ENCODE data around the gene ZCCHC14.

DNA sequence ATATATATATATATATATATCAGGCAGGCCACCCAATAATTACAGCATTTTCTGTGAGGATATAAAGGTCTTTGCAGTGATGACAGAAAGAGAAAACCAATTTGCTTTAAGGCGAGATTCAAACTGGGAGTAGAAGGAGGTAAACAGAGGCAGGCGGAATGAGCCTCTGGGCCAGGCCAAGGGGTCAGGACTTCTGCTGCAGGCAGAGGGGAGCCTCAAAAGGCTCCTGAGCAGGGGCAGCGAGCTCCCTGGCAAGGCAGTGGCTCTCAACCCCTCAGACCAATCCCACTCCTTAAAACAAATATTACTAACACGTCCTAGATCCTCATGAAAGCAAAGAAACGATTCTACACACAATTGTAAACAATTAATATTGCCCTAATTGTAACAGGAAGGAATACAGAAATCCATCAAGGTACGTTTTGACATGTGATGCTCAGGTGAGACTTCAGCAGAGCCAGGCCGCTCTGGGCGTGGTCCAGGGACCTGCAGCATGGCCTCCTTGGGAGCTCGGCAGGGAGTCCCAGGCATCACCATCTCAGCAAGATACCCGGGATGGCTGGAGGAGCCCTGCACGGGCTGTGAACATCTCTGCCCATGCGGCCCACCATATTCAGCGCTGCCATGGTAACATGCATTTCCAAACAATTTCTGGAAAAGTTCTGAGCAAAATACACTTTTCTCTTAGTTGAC lies 127.7 kb downstream of the ZCCHC14 start:
- TF ChIP-seq CTCF (IDR thresholded peaks at IDR 0.05 in 2 of 3, conservative IDR thresholded peaks at IDR 0.05 in 1 of 3; ENCODE audit: control insufficient read depth in 2 of 3, extremely low read depth in 1 of 3, insufficient read depth in 1 of 3, low read depth in 3 of 3, low read length in 3 of 3) = no peak
- TF ChIP-seq CEBPB (IDR thresholded peaks at IDR 0.05; ENCODE audit: borderline replicate concordance in 1 of 2, low read depth in 2 of 2, low read length in 2 of 2) = no peak
- TF ChIP-seq EGR1 (IDR thresholded peaks at IDR 0.05; ENCODE audit: borderline replicate concordance in 1 of 2, low read depth in 2 of 2, low read length in 2 of 2) = no peak
- TF ChIP-seq RFX5 (IDR thresholded peaks at IDR 0.05; ENCODE audit: low read depth, low read length) = no peak
- no peak for TF ChIP-seq GATAD2B (conservative IDR thresholded peaks at IDR 0.05; ENCODE audit: low read depth)
- TF ChIP-seq BHLHE40 (IDR thresholded peaks at IDR 0.05; ENCODE audit: borderline replicate concordance in 1 of 2, low read depth in 2 of 2, low read length in 1 of 2) = no peak
- no peak for TF ChIP-seq SIN3A (IDR thresholded peaks at IDR 0.05; ENCODE audit: low read depth, low read length)
- no peak for TF ChIP-seq USF2 (IDR thresholded peaks at IDR 0.05; ENCODE audit: borderline replicate concordance, low read depth, low read length)
